ENCODE data around the gene ARPC1A.

GRCh38 chr7:99293650-99294049, 32.0 kb upstream of the ARPC1A start:
- TF ChIP-seq EZH2 (IDR thresholded peaks at IDR 0.05; ENCODE audit: borderline replicate concordance, low read length) (no peak), CTCF (IDR thresholded peaks at IDR 0.05; ENCODE audit: low read length) (no peak)

Data from OCI-LY1 (cell line).